Peyer's patch (tissue), 4 donors: ENCODE data around the gene RMC1.

ENCODE experiments used
- POLR2A ChIP-seq, 2 donors: fragments of 450-650 bp; IDR thresholded peaks; one replicate each; pipeline ENCODE4 v1.5.1; 2017; ENCODE audit warnings: antibody characterized with exemption in 2 of 2, mild to moderate bottlenecking in 2 of 2, moderate library complexity in 2 of 2
- TF ChIP-seq, protein P1 (sequence below), 6 experiments: fragments of 450-650 bp in 4 of 6; fragments of 200-600 bp in 2 of 6; sonication (generic) in 1 of 6; IDR thresholded peaks; one replicate each; pipeline ENCODE4 v1.5.1; 2017 to 2019; ENCODE audit warnings: antibody characterized with exemption in 6 of 6, mild to moderate bottlenecking in 3 of 6, moderate library complexity in 1 of 6

DNA sequence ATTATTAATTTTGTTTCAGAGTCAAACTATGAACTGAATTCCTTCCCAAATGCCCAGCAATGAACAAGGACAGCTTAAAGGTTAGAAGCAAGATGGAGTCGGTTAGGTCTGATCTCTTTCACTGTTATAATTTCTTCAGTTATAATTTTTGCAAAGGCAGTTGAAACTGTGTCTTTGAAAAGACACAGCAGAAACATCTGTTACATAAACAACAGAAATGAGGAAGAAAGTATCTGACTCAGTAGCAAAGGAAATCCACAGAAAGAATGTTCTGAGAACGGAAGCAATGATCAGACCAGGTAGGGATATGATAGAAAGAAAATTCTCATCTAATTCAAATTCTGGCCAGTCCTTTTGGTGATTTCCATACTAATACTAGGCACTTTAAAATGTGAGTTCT, 5.2 kb upstream of the RMC1 start:
- TF ChIP-seq, protein P1, sequence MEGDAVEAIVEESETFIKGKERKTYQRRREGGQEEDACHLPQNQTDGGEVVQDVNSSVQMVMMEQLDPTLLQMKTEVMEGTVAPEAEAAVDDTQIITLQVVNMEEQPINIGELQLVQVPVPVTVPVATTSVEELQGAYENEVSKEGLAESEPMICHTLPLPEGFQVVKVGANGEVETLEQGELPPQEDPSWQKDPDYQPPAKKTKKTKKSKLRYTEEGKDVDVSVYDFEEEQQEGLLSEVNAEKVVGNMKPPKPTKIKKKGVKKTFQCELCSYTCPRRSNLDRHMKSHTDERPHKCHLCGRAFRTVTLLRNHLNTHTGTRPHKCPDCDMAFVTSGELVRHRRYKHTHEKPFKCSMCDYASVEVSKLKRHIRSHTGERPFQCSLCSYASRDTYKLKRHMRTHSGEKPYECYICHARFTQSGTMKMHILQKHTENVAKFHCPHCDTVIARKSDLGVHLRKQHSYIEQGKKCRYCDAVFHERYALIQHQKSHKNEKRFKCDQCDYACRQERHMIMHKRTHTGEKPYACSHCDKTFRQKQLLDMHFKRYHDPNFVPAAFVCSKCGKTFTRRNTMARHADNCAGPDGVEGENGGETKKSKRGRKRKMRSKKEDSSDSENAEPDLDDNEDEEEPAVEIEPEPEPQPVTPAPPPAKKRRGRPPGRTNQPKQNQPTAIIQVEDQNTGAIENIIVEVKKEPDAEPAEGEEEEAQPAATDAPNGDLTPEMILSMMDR (IDR thresholded peaks at IDR 0.05), result no peak
- TF ChIP-seq POLR2A (IDR thresholded peaks at IDR 0.05), result no peak
